GM12875 (cell line): ENCODE results near the gene MTTP.

ENCODE experiments used
- H3K4me3 ChIP-seq: one replicate; pipeline ENCODE4 v1.5.1; 2011; ENCODE audit warnings: low read depth, low read length, control low read depth
- TF ChIP-seq, protein P1 (sequence below): IDR thresholded peaks from 2 replicates; pipeline ENCODE4 v1.5.1; 2011; ENCODE audit warnings: low read depth, mild to moderate bottlenecking, control low read depth, inconsistent platforms, low read length, moderate library complexity, borderline replicate concordance; ENCODE audit not compliant: insufficient read depth

Gene MTTP

DNA sequence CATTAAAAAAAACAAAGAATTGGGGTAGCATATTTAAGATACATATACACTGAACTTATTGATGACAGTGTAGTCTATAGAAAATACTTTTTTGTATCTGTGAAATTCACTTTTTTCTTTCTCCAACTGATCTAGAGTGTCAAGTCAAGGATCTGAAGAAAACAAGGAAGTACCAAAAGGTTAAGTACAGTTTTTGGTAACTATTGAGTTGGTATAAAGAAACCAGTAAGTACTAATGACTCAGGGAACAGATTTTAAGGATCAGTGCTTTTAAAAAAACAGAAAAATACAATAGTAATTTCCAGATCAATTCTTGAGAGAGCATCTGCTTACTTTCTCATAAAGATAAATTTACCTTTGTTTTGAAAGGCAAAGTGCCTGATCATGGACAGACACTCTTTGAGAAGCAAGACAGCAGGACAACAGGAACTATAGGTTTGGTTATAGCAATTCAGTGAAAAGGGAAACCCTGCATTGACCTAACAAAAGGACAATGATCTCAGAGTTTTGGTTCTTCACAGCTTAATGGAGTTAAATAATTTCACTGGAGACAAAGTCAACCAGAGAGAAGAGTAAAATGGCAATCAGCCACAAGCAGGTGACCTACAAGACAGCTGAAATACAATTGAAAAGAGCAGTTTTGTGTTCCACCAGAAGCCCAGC is 34.2 kb upstream of the MTTP start:
- TF ChIP-seq, protein P1, sequence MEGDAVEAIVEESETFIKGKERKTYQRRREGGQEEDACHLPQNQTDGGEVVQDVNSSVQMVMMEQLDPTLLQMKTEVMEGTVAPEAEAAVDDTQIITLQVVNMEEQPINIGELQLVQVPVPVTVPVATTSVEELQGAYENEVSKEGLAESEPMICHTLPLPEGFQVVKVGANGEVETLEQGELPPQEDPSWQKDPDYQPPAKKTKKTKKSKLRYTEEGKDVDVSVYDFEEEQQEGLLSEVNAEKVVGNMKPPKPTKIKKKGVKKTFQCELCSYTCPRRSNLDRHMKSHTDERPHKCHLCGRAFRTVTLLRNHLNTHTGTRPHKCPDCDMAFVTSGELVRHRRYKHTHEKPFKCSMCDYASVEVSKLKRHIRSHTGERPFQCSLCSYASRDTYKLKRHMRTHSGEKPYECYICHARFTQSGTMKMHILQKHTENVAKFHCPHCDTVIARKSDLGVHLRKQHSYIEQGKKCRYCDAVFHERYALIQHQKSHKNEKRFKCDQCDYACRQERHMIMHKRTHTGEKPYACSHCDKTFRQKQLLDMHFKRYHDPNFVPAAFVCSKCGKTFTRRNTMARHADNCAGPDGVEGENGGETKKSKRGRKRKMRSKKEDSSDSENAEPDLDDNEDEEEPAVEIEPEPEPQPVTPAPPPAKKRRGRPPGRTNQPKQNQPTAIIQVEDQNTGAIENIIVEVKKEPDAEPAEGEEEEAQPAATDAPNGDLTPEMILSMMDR: no peak
- H3K4me3 ChIP-seq: no peak overlapping the region

DNA sequence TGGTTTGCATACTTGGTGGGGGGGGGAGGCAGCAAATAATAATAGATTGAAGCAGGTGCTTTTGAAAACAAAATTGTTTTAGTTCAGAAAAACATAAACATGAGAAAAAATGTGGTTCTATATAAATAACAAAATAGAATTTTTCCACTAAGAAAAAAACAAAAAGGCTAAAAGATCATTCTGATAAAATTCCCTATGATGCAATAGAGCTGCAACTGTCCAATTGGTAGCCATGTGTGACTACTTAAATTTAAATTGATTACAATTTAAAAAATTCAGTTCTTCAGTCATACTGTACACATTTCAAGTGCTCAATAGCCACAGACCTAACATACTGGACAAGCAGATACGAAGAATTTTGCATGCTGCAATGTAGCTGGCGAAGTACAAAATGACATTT is 21.8 kb upstream of the MTTP start:
- TF ChIP-seq, protein P1: no peak
- no peak overlapping the region for H3K4me3 ChIP-seq

DNA sequence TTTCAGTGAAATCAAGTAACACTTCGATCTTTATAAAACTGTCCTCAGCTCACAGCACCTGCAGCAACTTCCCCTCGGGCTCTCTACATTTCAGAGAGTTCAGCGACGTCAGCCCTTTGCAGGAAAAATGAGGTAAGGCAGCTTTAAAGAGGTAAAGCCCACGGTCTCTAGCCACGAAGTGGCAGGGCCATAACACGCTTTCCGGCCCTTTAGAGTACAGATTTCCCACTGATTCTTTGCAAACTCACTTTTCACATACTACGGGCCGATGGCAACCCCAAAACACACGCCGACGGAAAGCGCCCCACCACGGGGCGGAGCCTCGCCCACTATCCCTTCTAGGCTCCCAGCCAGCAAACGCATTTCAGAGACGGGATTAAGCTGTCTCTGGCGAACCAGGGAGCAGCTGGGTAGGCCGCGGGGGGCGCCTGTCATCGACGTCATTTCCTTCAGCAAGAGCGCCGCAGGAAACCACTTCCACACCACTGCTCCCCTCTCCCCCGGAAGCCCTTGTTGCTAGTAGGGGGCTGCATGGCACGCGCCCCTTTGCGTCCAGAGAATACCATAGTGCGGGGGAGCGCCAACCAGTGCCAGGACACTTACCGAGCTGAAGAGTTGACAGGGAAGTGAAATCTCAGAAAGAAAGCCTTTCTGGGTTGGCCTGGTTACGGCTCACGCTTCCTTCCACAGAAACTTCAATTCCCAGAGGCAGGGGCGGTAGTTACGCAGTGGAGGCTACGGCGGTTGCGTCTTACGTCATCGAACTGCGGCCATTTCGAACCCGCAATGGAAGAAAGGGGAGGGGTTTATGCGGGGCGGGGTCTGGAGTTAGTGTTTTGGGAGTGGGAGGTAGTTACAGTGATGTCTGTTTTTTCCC is 11.1 kb upstream of the MTTP start, which contains the start of gene TRMT10A:
Gene TRMT10A, minus strand, starts transcription at position 730 of the 877 bp plus-strand sequence. CDS start 4,701 bp downstream, outside the sequence.
- H3K4me3 ChIP-seq: peak within 1 kb of the TSS; percentile 65
- TF ChIP-seq, protein P1: peak; percentile 2; the same call in 1 of the 2 replicates

- TF ChIP-seq, protein P1: no peak
- H3K4me3 ChIP-seq: no peak overlapping the region
Measured at GRCh38 chr4:99564921-99565320, 9.7 kb upstream of the MTTP start.

GRCh38 chr4:99571883-99572282 is 2.7 kb upstream of the MTTP start:
- H3K4me3 ChIP-seq: no peak overlapping the region
- TF ChIP-seq, protein P1: no peak

DNA sequence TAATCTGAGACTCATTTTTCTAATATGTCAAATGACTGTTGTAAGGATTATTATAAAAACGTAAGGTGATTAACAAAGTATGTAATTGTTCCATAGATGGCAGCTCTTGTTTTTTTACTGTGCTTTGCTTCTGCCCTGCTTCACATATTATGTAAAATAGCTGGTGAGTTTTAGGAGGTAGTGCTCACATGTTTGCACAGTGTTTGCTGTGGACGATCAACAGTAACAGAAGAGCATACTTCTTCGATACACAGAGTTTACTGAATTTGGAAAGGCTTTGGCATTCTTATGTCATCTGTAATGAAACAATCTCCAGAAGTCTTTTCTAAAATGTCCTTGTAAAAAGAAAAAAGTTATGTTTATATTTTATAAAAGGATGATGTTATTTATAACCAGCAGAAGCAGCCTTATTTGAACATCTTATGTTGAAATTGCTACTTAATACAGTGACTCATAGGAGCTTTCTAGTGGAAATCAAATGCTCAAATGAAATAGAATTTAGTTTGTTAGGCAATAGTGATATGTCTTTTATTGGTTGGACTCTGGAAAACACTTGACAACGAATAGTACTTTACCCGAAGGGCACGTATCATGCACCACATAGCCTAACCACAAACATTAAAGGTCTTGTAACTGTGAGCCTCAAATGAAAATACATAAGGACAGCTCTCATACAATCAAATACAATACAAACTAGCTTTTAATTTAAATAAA is 1.9 kb upstream of the MTTP start:
- TF ChIP-seq, protein P1: no peak
- no peak overlapping the region for H3K4me3 ChIP-seq
